RWPE1 (cell line): Measurements from ENCODE around the gene ZBTB22.
A peak's percentile ranks its signal among the peaks of the same experiment; 100 is the strongest.

Source experiments
- CTCF ChIA-PET: fragments of 350-600 bp; sonication (Branson Sonifier 250); formaldehyde crosslinking; extraction: SDS; loops from one replicate; lab custom pipeline; 2021; lab: Yijun Ruan, JAX
- POLR2A ChIA-PET: fragments of 400-600 bp; formaldehyde crosslinking; extraction: SDS; loops from one replicate; lab custom pipeline; 2020; ENCODE audit warnings: antibody characterized with exemption; ENCODE audit not compliant: low non-redundant PET; lab: Yijun Ruan, JAX
- DNase-seq: peaks from one replicate; pipeline ENCODE4 v3.0.0; 2012; ENCODE audit warnings: low spot score
- H3K27ac ChIP-seq: fragments of 450-650 bp; 2 replicates; pipeline ENCODE4 v1.5.1; 2017
- TF ChIP-seq, protein P1 (sequence below): fragments of 450-650 bp; conservative IDR thresholded peaks from 2 replicates; pipeline ENCODE4 v1.5.1; 2017; ENCODE audit warnings: low read depth, mild to moderate bottlenecking

The ZBTB22 gene

DNA sequence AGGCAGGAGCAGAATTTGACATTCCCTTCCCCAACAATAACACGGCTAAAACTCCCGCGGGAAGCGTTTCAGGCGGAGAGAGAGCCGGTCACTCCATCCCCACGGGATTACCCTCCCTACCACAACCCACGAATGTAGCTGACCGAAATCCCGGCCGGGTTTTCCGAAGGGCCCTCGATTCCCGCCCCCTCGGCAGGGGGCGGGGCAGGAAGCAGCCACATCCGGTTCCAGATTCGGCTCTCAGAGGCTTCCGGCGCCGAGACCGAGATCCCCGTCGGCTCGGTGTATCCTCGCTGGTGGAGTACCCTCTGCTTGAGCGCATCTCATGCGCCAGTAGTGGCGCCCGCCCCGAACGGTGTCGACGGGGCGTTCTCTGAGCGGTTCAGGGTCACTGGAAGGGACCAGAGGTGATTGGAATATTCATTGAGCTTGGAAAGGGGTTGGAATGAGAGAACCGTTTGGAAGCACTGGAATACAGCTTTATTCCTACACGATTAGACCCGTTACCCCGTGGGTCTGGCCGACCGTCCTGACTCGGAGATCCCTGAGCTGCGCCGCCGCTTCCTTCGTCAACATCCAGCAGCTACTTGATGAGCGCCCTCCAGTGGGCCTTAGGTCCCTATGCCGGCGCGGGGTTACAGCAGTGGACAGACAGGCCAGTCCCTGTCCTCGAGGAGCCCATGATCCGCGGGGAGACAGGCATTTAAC is 18.2 kb downstream of the ZBTB22 start:
- DNase-seq: peak; percentile 82
- POLR2A ChIA-PET: interaction anchor here (3.6 kb wide), 1 partner anchor 22 kb away, joined by 14 read pairs; the partner anchor contains the start of gene B3GALT4
- TF ChIP-seq, protein P1, sequence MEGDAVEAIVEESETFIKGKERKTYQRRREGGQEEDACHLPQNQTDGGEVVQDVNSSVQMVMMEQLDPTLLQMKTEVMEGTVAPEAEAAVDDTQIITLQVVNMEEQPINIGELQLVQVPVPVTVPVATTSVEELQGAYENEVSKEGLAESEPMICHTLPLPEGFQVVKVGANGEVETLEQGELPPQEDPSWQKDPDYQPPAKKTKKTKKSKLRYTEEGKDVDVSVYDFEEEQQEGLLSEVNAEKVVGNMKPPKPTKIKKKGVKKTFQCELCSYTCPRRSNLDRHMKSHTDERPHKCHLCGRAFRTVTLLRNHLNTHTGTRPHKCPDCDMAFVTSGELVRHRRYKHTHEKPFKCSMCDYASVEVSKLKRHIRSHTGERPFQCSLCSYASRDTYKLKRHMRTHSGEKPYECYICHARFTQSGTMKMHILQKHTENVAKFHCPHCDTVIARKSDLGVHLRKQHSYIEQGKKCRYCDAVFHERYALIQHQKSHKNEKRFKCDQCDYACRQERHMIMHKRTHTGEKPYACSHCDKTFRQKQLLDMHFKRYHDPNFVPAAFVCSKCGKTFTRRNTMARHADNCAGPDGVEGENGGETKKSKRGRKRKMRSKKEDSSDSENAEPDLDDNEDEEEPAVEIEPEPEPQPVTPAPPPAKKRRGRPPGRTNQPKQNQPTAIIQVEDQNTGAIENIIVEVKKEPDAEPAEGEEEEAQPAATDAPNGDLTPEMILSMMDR: peak; percentile 84

DNA sequence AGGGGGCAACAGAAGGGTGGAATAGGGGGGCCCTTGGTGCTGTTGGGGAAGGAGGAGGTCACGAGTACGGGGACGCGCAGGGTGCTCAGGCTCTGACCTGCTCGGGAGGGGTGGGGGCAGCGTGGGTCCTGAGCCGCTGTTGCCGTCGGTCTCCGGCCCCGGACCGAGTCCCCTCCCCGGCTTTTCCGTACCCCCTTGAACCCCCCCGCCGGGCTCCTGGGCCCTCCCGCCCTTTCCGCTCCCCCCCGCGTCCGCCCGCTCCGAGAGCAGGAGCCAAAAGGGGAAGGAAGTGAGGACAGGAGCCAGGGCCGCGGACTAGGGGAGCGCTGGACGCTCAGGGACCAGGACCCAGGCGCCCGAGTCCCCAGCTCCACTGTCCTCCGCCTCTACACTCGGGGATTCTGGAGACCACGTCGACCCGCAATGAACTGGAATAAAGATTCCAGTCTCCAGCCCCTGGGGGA is 18.7 kb downstream of the ZBTB22 start, which contains the start of gene RGL2:
Gene RGL2, minus strand, starts transcription at position 170 of the 464 bp plus-strand sequence. CDS start 332 bp downstream, outside the sequence.
- POLR2A ChIA-PET: interaction anchor here (3.6 kb wide), 1 partner anchor 22 kb away, joined by 14 read pairs; the partner anchor contains the start of gene B3GALT4
- peak; percentile 47 for DNase-seq
- TF ChIP-seq, protein P1: no peak
- CTCF ChIA-PET: interaction anchor here (0.6 to 1.7 kb wide), 8 partner anchors 10 to 22 kb away, joined by 3 to 15 read pairs (median 4); partner anchors contain the start of genes B3GALT4 and TAPBP
- H3K27ac ChIP-seq: peak within 1 kb of the TSS; percentile 98

More for the DNA sequence above, 18.2 kb downstream of the ZBTB22 start:
- peak overlapping the region; percentile 98 for H3K27ac ChIP-seq
- CTCF ChIA-PET: interaction anchor here (0.5 to 1.7 kb wide), 10 partner anchors 11 to 298 kb away, joined by 3 to 15 read pairs (median 4); partner anchors contain the start of genes B3GALT4 and TAPBP

DNA sequence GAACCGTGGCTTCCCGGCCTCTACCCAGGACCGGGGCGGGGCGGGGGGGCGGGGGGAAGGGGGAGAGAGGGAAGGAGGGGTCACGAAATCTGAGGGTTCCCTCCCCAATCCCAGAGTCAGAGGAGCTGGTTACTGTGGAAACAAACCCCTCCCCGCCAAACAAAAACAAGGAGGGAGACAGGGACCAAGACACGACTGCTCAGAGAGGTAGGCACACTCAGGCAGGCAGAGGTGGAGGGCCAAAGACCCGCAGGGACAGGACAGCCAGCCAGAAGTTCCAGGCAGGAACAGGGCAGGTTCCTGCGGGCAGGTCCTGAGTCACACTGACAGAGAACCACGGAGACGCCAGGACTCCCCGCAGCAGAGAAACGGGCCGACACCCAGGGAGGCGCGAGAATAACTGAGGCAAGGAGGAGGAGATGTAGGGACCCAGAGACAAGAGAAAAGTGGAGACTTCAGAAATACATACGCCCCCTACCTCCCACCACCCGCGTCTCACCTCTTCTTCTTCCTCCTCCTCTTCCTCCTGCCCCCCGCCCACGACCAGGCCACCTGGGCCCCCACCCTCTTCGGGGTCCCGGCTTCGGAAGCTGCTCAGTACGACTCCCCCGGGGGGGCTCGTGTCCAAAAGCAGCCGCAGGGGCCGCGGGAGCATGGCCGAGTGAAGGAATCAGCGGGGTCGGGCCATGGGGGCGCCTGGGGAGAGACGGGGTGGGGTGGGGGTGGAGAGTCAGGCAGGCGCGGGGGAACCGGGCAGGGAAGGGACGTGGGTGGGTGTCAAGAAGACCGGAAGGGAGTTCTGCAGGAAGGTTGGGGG is 19.4 kb downstream of the ZBTB22 start:
- POLR2A ChIA-PET: interaction anchor here (1.1 to 3.6 kb wide), 2 partner anchors 9 to 21 kb away, joined by 4 to 14 read pairs; partner anchors contain the start of genes B3GALT4 and WDR46
- peak overlapping the region; percentile 98 for H3K27ac ChIP-seq
- peak; percentile 93 for DNase-seq
- TF ChIP-seq, protein P1: no peak
- CTCF ChIA-PET: interaction anchor here (0.6 to 1.3 kb wide), 2 partner anchors 12 to 50 kb away, joined by 3 to 4 read pairs; no protein-coding TSS in a partner anchor

DNA sequence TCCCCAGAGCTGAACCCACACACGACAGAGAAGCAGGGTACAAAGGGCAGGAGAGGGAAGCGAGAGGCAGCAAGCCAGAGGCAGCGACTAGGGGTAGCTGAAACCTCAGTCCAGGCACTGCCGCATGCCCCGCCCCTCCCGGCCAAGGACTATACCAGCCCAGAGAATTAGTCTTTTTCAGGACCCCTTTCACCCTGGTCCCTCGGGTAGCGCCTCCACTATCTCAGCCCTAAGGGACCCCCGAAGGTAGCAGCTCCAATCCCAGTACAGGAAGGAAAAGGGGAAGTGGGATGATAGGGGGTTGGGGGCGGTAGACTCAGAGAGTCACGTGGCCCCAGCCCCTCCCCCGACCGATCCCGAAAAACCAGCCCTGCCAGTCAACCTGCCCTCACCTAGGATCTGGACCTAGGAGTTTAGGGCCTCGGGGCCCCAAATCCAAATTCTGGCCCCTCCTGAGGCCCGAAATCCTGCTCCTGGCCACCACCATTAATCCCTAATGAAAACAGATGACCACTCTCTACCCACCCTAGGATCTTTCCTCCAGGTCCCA is 20.1 kb downstream of the ZBTB22 start:
- ChIA-PET POLR2A (interaction anchor here (1.1 to 3.6 kb wide), 2 partner anchors 9 to 21 kb away, joined by 4 to 14 read pairs; partner anchors contain the start of genes B3GALT4 and WDR46), CTCF (no interaction called here)

DNA sequence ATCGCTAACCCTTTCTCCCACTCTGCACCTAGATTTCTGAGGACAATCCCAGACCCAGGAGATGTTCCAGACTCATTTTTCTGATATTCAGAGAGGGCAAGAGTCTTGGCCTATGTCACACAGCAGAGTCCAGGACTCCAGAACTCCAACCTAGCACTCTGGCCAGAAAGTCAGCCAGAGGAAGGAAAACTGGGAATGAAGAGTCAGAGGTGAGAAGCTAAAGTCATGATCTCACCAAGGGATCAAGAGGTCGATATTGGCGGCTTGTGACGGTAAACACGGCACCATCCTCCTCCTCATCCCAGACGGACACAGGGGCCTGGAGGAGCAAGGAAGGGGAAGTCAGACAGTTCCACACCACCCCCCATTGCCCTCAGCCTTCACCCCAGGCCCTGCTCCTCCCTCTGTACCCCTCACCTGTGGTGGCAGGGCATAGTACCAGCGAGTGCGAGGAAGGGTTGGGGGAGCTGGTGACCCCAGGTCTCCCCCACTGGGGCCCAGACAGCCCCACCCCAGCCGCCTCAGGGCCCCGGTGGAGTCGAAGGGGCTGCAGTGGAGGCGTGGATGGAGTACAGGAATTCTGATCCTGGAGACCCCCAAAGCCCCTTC is 20.6 kb downstream of the ZBTB22 start:
- CTCF ChIA-PET: no interaction called here
- peak overlapping the region; percentile 98 for H3K27ac ChIP-seq
- TF ChIP-seq, protein P1: no peak
- DNase-seq: no peak
- POLR2A ChIA-PET: interaction anchor here (1.1 to 3.6 kb wide), 2 partner anchors 8 to 20 kb away, joined by 4 to 14 read pairs; partner anchors contain the start of genes B3GALT4 and WDR46

More for the DNA sequence above, 20.1 kb downstream of the ZBTB22 start:
- peak overlapping the region; percentile 98 for H3K27ac ChIP-seq
- TF ChIP-seq, protein P1: no peak
- peak; percentile 77 for DNase-seq
